ENCODE results near the gene DNAJC5G. TPM values are rescaled to one million over a fixed set of nuclear protein-coding genes. Genes with fewer than 3 reads are reported as not detected.
"Not testable (repeated sequence)": the region's sequence is repeated elsewhere in the genome, so short reads cannot be mapped to it uniquely, and the experiment has no call there.

Gene DNAJC5G
- total RNA-seq, 1 experiment from 2014 or later, result 2.4 TPM

DNA sequence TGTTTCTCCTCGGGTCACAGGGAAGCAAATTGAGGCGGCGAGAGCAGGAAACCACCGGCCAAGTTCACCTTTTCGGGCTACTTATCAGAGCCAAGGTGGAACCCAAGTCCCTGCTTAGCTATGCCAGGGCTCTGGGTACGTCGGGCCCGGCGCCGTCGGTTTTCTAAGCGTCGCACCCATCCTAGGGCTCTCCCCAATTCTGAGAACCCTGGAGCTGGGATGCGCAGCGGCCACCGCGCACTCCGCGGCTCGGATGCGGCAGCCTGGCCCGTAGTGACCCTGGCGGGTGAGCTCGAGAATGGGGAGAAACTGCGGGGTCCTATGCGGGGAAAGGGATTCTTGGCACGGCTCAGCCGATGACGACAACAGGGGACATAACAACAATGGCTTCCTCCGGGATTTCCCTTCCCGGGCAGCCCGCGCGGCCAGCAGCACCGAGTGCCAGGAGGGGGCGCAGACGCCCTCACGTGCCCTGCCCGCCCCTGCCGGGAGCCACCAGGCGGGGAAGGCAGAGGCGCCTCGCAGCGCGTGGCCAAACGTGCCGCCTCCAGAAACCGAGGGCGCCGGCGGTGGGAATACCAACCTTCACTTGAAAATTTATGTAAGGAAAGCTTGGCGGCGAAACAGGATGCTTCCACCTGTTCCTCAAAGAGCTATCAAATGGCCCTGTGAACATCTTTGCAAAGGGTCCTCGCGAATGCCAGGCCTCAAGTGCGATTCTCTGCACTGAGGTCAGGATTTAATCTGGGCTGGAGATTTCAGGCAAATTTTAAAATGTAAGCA is 10.3 kb upstream of the DNAJC5G start:
- peak; percentile 91 for DNase-seq (ENCODE audit: low spot score)

DNA sequence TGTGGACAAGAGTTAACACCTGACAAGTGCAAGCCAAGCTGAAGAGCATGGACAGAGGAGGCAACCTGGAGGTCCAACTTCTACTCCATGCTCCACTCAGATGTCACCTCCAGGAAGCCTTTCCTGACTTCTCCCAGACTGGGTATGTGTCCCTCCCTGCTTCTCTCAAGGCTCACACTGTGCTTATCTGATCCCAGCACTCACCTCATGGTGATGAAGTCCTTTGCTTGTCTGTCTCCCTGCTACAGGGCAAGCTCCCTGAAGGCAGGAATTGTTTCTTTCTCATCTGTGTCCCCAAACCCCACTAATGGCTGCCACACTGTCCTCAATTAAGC is 9.7 kb upstream of the DNAJC5G start:
- no peak for DNase-seq (ENCODE audit: low spot score)
- Histone ChIP-seq H3K36me3 (ENCODE audit: insufficient read depth, low read length, poor library complexity, severe bottlenecking) (no peaks in the 10 kb centered on the region), H3K4me3 (ENCODE audit: low read depth, low read length, poor library complexity, severe bottlenecking) (no peak overlapping the region), H3K9me3 (ENCODE audit: low read depth, low read length, poor library complexity, severe bottlenecking) (no peaks in the 10 kb centered on the region), H3K27me3 (replicated peaks; ENCODE audit: insufficient read depth, low read depth, low read length, poor library complexity) (peaks cover 4% of the 10 kb centered on the region), H3K4me1 (ENCODE audit: insufficient read depth, low read length, poor library complexity, severe bottlenecking) (peaks cover 11% of the 10 kb centered on the region), H3K27ac (ENCODE audit: low read depth, low read length, poor library complexity, severe bottlenecking) (no peak overlapping the region)
- no TSS peak for BruUV-seq (replicated peaks)
- TF ChIP-seq, protein P1, sequence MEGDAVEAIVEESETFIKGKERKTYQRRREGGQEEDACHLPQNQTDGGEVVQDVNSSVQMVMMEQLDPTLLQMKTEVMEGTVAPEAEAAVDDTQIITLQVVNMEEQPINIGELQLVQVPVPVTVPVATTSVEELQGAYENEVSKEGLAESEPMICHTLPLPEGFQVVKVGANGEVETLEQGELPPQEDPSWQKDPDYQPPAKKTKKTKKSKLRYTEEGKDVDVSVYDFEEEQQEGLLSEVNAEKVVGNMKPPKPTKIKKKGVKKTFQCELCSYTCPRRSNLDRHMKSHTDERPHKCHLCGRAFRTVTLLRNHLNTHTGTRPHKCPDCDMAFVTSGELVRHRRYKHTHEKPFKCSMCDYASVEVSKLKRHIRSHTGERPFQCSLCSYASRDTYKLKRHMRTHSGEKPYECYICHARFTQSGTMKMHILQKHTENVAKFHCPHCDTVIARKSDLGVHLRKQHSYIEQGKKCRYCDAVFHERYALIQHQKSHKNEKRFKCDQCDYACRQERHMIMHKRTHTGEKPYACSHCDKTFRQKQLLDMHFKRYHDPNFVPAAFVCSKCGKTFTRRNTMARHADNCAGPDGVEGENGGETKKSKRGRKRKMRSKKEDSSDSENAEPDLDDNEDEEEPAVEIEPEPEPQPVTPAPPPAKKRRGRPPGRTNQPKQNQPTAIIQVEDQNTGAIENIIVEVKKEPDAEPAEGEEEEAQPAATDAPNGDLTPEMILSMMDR (conservative IDR thresholded peaks at IDR 0.05; ENCODE audit: low read depth, low read length), result no peak
- no peak for TF ChIP-seq EZH2 (IDR thresholded peaks at IDR 0.05; ENCODE audit: borderline replicate concordance, low read depth, low read length, poor library complexity, severe bottlenecking)
- CTCF ChIA-PET, result interaction anchor here (0.6 to 2.4 kb wide), 6 partner anchors 11 to 38 kb away, joined by 3 to 12 read pairs (median 3); partner anchors contain the start of gene TRIM54
- intact Hi-C loops (cut with micrococcal nuclease; ENCODE audit: unreplicated experiment), result no loop called here
- POLR2A ChIA-PET (ENCODE audit: low non-redundant PET), result no interaction called here

More for the DNA sequence above, 10.3 kb upstream of the DNAJC5G start:
- no peak overlapping the region for H3K27ac ChIP-seq (ENCODE audit: low read depth, low read length, poor library complexity, severe bottlenecking)
- H3K27me3 ChIP-seq (replicated peaks; ENCODE audit: insufficient read depth, low read depth, low read length, poor library complexity), result peaks cover 4% of the 10 kb centered on the region
- no peaks in the 10 kb centered on the region for H3K9me3 ChIP-seq (ENCODE audit: low read depth, low read length, poor library complexity, severe bottlenecking)
- intact Hi-C loops (cut with micrococcal nuclease; ENCODE audit: unreplicated experiment), result loop anchor here (5.0 kb wide), 3 partner anchors 37 to 107 kb away; partner anchors contain the start of genes EIF2B4 and SNX17
- peak overlapping the region; percentile 92 for H3K4me3 ChIP-seq (ENCODE audit: low read depth, low read length, poor library complexity, severe bottlenecking)
- BruUV-seq (replicated peaks), result no TSS peak
- POLR2A ChIA-PET (ENCODE audit: low non-redundant PET), result interaction anchor here (0.5 to 0.6 kb wide), 2 partner anchors 228 to 354 kb away, joined by 3 to 11 read pairs; no protein-coding TSS in a partner anchor
- no peak for TF ChIP-seq EZH2 (IDR thresholded peaks at IDR 0.05; ENCODE audit: borderline replicate concordance, low read depth, low read length, poor library complexity, severe bottlenecking)
- TF ChIP-seq, protein P1 (conservative IDR thresholded peaks at IDR 0.05; ENCODE audit: low read depth, low read length), result peak; percentile 91
- no peaks in the 10 kb centered on the region for H3K36me3 ChIP-seq (ENCODE audit: insufficient read depth, low read length, poor library complexity, severe bottlenecking)
- H3K4me1 ChIP-seq (ENCODE audit: insufficient read depth, low read length, poor library complexity, severe bottlenecking), result peaks cover 11% of the 10 kb centered on the region
- CTCF ChIA-PET, result interaction anchor here (0.5 to 2.4 kb wide), 6 partner anchors 13 to 44 kb away, joined by 3 to 12 read pairs (median 3); partner anchors contain the start of gene TRIM54

DNA sequence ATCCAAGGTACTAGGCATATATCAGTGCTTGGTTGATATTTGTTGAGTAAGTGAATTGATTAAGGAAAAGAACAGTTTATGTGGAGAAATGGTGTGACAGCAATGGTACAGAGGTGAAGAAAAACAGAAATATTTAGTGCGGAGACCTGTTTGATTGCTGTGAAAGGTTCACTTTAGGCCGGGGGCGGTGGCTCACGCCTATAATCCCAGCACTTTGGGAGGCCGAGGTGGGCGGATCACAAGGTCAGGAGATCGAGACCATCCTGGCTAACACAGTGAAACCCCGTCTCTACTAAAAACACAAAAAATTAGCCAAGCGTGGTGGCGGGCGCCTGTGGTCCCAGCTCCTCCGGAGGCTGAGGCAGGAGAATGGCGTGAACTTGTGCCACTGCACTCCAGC is 6.9 kb upstream of the DNAJC5G start:
- H3K27me3 ChIP-seq (replicated peaks; ENCODE audit: insufficient read depth, low read depth, low read length, poor library complexity); H3K4me3 ChIP-seq (ENCODE audit: low read depth, low read length, poor library complexity, severe bottlenecking); DNase-seq (ENCODE audit: low spot score); BruUV-seq (replicated peaks); intact Hi-C loops (cut with micrococcal nuclease; ENCODE audit: unreplicated experiment); H3K9me3 ChIP-seq (ENCODE audit: low read depth, low read length, poor library complexity, severe bottlenecking); POLR2A ChIA-PET (ENCODE audit: low non-redundant PET); H3K36me3 ChIP-seq (ENCODE audit: insufficient read depth, low read length, poor library complexity, severe bottlenecking); CTCF ChIA-PET; H3K27ac ChIP-seq (ENCODE audit: low read depth, low read length, poor library complexity, severe bottlenecking): not testable (repeated sequence)
- peaks cover 11% of the 10 kb centered on the region for H3K4me1 ChIP-seq (ENCODE audit: insufficient read depth, low read length, poor library complexity, severe bottlenecking)

All from A673 (cell line).